ENCODE results near the gene VIL1. TPM values are rescaled to one million over a fixed set of nuclear protein-coding genes. Genes with fewer than 3 reads are reported as not detected.
A peak's percentile ranks its signal among the peaks of the same experiment; 100 is the strongest.

Gene VIL1
- total and polyA plus RNA-seq, 4 donors: 0.06 to 0.77 (median 0.15) TPM

GRCh38 chr2:218402911-218403411 lies 16.0 kb upstream of the VIL1 start:
- Histone ChIP-seq H3K9me3 (ENCODE audit: control insufficient read depth in 4 of 4, insufficient read depth in 3 of 4, low read length in 3 of 4) (no peaks in the 10 kb centered on the region), H3K36me3 (ENCODE audit: control insufficient read depth in 4 of 4, insufficient read depth in 4 of 4, low read length in 4 of 4) (peaks cover 9 to 33% (median 14%) of the 10 kb centered on the region in 4 donors), H3K27ac (ENCODE audit: low read depth in 1 of 2, low read length in 1 of 2) (peak overlapping the region in 1 of 2 donors; percentile 83), H3K4me3 (no peak overlapping the region), H3K4me1 (ENCODE audit: control insufficient read depth in 5 of 5, insufficient read depth in 5 of 5, low read length in 5 of 5) (peaks cover 0 to 50% (median 28%) of the 10 kb centered on the region in 5 donors), H3K27me3 (ENCODE audit: control insufficient read depth in 3 of 3, insufficient read depth in 3 of 3, low read length in 2 of 3) (no peaks in the 10 kb centered on the region), H3K9ac (ENCODE audit: insufficient read depth in 1 of 2, low read length in 2 of 2) (no peak overlapping the region)
- 81 to 86% methylated on average over 26 of the region's 26 CpGs for WGBS, 2 donors
- ATAC-seq (ENCODE audit: insufficient read depth, low FRiP score) (no peak), DNase-seq (no peak)
- TF ChIP-seq CTCF (IDR thresholded peaks at IDR 0.05; ENCODE audit: control extremely low read depth, extremely low read depth): no peak

- Histone ChIP-seq H3K4me3 (no peak overlapping the region), H3K9ac (ENCODE audit: insufficient read depth in 1 of 2, low read length in 2 of 2) (no peak overlapping the region), H3K4me1 (ENCODE audit: control insufficient read depth in 5 of 5, insufficient read depth in 5 of 5, low read length in 5 of 5) (peaks cover 0 to 46% (median 28%) of the 10 kb centered on the region in 5 donors), H3K36me3 (ENCODE audit: control insufficient read depth in 4 of 4, insufficient read depth in 4 of 4, low read length in 4 of 4) (peaks cover 9 to 33% (median 14%) of the 10 kb centered on the region in 4 donors), H3K27ac (ENCODE audit: low read depth in 1 of 2, low read length in 1 of 2) (no peak overlapping the region), H3K27me3 (ENCODE audit: control insufficient read depth in 3 of 3, insufficient read depth in 3 of 3, low read length in 2 of 3) (no peaks in the 10 kb centered on the region), H3K9me3 (ENCODE audit: control insufficient read depth in 4 of 4, insufficient read depth in 3 of 4, low read length in 3 of 4) (no peaks in the 10 kb centered on the region)
- DNase-seq (no peak), ATAC-seq (ENCODE audit: insufficient read depth, low FRiP score) (no peak)
- TF ChIP-seq CTCF (IDR thresholded peaks at IDR 0.05; ENCODE audit: control extremely low read depth, extremely low read depth): no peak
- 77 to 81% methylated on average over 7 of the region's 7 CpGs for WGBS, 2 donors
Measured at GRCh38 chr2:218403810-218404209, 15.1 kb upstream of the VIL1 start.

GRCh38 chr2:218404351-218405085 lies 14.4 kb upstream of the VIL1 start:
- TF ChIP-seq CTCF (IDR thresholded peaks at IDR 0.05; ENCODE audit: control extremely low read depth, extremely low read depth): no peak
- Histone ChIP-seq H3K4me3 (no peak overlapping the region), H3K9ac (ENCODE audit: insufficient read depth in 1 of 2, low read length in 2 of 2) (no peak overlapping the region), H3K36me3 (ENCODE audit: control insufficient read depth in 4 of 4, insufficient read depth in 4 of 4, low read length in 4 of 4) (peaks cover 9 to 33% (median 14%) of the 10 kb centered on the region in 4 donors), H3K27ac (ENCODE audit: low read depth in 1 of 2, low read length in 1 of 2) (peak overlapping the region in 1 of 2 donors; percentile 7), H3K4me1 (ENCODE audit: control insufficient read depth in 5 of 5, insufficient read depth in 5 of 5, low read length in 5 of 5) (peaks cover 0 to 46% (median 28%) of the 10 kb centered on the region in 5 donors), H3K27me3 (ENCODE audit: control insufficient read depth in 3 of 3, insufficient read depth in 3 of 3, low read length in 2 of 3) (no peaks in the 10 kb centered on the region), H3K9me3 (ENCODE audit: control insufficient read depth in 4 of 4, insufficient read depth in 3 of 4, low read length in 3 of 4) (no peaks in the 10 kb centered on the region)
- no peak for DNase-seq
- WGBS, 2 donors: 75 to 76% methylated on average over 15 to 16 of the region's 16 CpGs
- no peak for ATAC-seq (ENCODE audit: insufficient read depth, low FRiP score)

All from lung (tissue), 12 donors.